ENCODE data around the gene TMEM179.

Gene TMEM179

GRCh38 chr14:104650057-104650980 lies 45.7 kb upstream of the TMEM179 start:
- in situ Hi-C loops (cut with HindIII; ENCODE audit: low sequenced_read_pairs), result no loop called here
- peak; percentile 11 for DNase-seq (ENCODE audit: low read depth)
- peak overlapping the region; percentile 48 for H3K4me3 ChIP-seq (ENCODE audit: low read depth, low read length)
- peak; percentile 99 for TF ChIP-seq CTCF (IDR thresholded peaks at IDR 0.05; ENCODE audit: low read depth, low read length, missing control alignments)

GRCh38 chr14:104647467-104648043 lies 43.0 kb upstream of the TMEM179 start:
- in situ Hi-C loops (cut with HindIII; ENCODE audit: low sequenced_read_pairs), result no loop called here

GRCh38 chr14:104644656-104645378 lies 40.2 kb upstream of the TMEM179 start:
- H3K4me3 ChIP-seq (ENCODE audit: low read depth, low read length), result no peak overlapping the region
- in situ Hi-C loops (cut with HindIII; ENCODE audit: low sequenced_read_pairs), result no loop called here
- DNase-seq (ENCODE audit: low read depth), result no peak
- TF ChIP-seq CTCF (IDR thresholded peaks at IDR 0.05; ENCODE audit: low read depth, low read length, missing control alignments), result no peak

More at GRCh38 chr14:104647467-104648043, 43.0 kb upstream of the TMEM179 start:
- no peak for TF ChIP-seq CTCF (IDR thresholded peaks at IDR 0.05; ENCODE audit: low read depth, low read length, missing control alignments)
- H3K4me3 ChIP-seq (ENCODE audit: low read depth, low read length), result no peak overlapping the region
- DNase-seq (ENCODE audit: low read depth), result no peak

- no peak for DNase-seq (ENCODE audit: low read depth)
- no peak overlapping the region for H3K4me3 ChIP-seq (ENCODE audit: low read depth, low read length)
- in situ Hi-C loops (cut with HindIII; ENCODE audit: low sequenced_read_pairs), result no loop called here
- TF ChIP-seq CTCF (IDR thresholded peaks at IDR 0.05; ENCODE audit: low read depth, low read length, missing control alignments), result no peak
Measured at GRCh38 chr14:104644091-104644635, 39.6 kb upstream of the TMEM179 start.

GRCh38 chr14:104643306-104643705 lies 38.7 kb upstream of the TMEM179 start:
- no peak overlapping the region for H3K4me3 ChIP-seq (ENCODE audit: low read depth, low read length)
- in situ Hi-C loops (cut with HindIII; ENCODE audit: low sequenced_read_pairs), result no loop called here
- DNase-seq (ENCODE audit: low read depth), result no peak
- no peak for TF ChIP-seq CTCF (IDR thresholded peaks at IDR 0.05; ENCODE audit: low read depth, low read length, missing control alignments)

GRCh38 chr14:104642540-104642868 lies 37.9 kb upstream of the TMEM179 start:
- no peak overlapping the region for H3K4me3 ChIP-seq (ENCODE audit: low read depth, low read length)
- TF ChIP-seq CTCF (IDR thresholded peaks at IDR 0.05; ENCODE audit: low read depth, low read length, missing control alignments), result no peak
- in situ Hi-C loops (cut with HindIII; ENCODE audit: low sequenced_read_pairs), result no loop called here
- no peak for DNase-seq (ENCODE audit: low read depth)
